ENCODE results near the gene LTA. TPM values are rescaled to one million over a fixed set of nuclear protein-coding genes. Genes with fewer than 3 reads are reported as not detected.

The LTA gene
- total RNA-seq, 4 donors from 2014 or later, result not detected

DNA sequence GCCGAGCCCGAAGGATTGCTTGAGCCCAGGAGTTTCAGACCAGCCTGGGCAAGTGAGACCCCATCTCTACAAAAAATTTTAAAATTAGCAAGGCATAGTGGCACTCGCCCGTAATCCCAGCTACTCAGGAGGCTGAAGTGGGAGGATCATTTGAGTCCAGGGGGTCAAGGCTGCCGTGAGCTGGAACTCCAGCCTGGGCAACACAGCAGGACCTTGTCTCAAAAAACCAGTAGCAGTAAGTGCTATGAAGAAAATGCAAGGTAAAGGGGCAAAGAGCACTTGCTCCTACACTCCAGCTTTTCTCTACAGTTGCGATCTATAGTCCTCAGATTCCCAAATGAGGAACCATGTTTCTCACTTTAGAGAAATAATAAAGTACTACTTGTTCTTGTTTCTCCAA lies 28.4 kb upstream of the LTA start:
- H3K27ac ChIP-seq, result peak overlapping the region in 1 of 4 donors; percentile 99
- DNase-seq (ENCODE audit: low spot score in 2 of 2), result no peak
- H3K36me3 ChIP-seq, result peaks cover 3 to 17% (median 4%) of the 10 kb centered on the region in 3 donors
- no peak for TF ChIP-seq EP300 (IDR thresholded peaks at IDR 0.05)
- no peak for TF ChIP-seq POLR2A (IDR thresholded peaks at IDR 0.05)
- TF ChIP-seq, protein P1, sequence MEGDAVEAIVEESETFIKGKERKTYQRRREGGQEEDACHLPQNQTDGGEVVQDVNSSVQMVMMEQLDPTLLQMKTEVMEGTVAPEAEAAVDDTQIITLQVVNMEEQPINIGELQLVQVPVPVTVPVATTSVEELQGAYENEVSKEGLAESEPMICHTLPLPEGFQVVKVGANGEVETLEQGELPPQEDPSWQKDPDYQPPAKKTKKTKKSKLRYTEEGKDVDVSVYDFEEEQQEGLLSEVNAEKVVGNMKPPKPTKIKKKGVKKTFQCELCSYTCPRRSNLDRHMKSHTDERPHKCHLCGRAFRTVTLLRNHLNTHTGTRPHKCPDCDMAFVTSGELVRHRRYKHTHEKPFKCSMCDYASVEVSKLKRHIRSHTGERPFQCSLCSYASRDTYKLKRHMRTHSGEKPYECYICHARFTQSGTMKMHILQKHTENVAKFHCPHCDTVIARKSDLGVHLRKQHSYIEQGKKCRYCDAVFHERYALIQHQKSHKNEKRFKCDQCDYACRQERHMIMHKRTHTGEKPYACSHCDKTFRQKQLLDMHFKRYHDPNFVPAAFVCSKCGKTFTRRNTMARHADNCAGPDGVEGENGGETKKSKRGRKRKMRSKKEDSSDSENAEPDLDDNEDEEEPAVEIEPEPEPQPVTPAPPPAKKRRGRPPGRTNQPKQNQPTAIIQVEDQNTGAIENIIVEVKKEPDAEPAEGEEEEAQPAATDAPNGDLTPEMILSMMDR (IDR thresholded peaks at IDR 0.05), result no peak
- H3K4me1 ChIP-seq, result peaks cover 4 to 58% (median 35%) of the 10 kb centered on the region in 4 donors
- H3K4me3 ChIP-seq, result no peak overlapping the region
- 91 to 93% methylated on average over 6 of the region's 6 CpGs for whole genome bisulfite sequencing, 2 donors
- no peaks in the 10 kb centered on the region for H3K27me3 ChIP-seq
- H3K9me3 ChIP-seq, result no peaks in the 10 kb centered on the region

DNA sequence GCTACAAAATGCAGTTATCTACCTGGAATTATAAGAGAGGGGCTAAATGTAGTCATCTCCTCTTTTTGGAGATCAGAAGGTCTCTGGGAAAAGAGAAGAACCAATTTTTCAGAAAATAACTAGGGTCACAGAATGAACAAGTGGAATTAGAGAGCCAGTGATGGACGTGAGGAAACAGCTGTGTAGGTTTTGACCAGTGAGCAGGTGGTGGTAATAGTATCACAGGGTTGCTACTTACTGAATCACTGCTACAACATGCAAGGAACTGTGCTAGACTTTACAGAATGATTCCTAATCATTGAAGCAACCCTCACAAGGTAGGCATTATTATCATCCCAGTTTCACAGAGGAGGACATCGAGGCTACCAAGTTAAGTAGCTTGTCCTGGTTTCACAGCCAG lies 27.4 kb upstream of the LTA start:
- H3K27me3 ChIP-seq, result no peaks in the 10 kb centered on the region
- DNase-seq (ENCODE audit: low spot score in 2 of 2), result no peak
- H3K36me3 ChIP-seq, result peaks cover 0 to 17% (median 3%) of the 10 kb centered on the region in 3 donors
- 65 to 77% methylated on average over 2 of the region's 2 CpGs for WGBS, 2 donors
- H3K9me3 ChIP-seq, result no peaks in the 10 kb centered on the region
- H3K27ac ChIP-seq, result no peak overlapping the region
- H3K4me3 ChIP-seq, result no peak overlapping the region
- peaks cover 4 to 52% (median 27%) of the 10 kb centered on the region in 4 donors for H3K4me1 ChIP-seq
- no peak for TF ChIP-seq POLR2A (IDR thresholded peaks at IDR 0.05)
- TF ChIP-seq, protein P1 (IDR thresholded peaks at IDR 0.05), result no peak

DNA sequence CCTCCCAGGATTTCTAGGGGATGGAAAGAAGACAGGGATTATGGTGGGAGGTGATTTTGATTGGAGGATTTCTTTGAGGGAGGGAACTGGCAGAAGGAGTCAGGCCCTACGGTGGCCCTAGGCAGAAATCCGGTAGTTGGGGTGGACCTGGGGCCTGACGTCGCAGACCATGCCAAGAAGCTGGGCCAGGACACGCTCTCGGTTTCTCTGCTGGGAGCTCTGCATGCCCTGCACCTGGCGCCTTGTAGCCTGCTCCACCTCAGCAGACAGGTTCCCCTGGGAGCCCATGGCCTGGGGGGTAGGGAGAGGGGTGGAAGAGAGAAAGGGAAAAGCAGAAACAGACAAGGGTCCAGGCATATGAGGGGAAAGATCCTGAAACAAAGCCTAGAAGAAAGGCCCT lies 26.8 kb upstream of the LTA start:
- H3K4me3 ChIP-seq, result no peak overlapping the region
- TF ChIP-seq POLR2A (IDR thresholded peaks at IDR 0.05) (no peak), EP300 (IDR thresholded peaks at IDR 0.05) (no peak)
- TF ChIP-seq, protein P1 (IDR thresholded peaks at IDR 0.05), result no peak
- no peak for DNase-seq (ENCODE audit: low spot score in 2 of 2)
- no peaks in the 10 kb centered on the region for H3K9me3 ChIP-seq
- H3K36me3 ChIP-seq, result peaks cover 0 to 17% (median 3%) of the 10 kb centered on the region in 3 donors
- no peak overlapping the region for H3K27ac ChIP-seq
- H3K4me1 ChIP-seq, result peaks cover 0 to 46% (median 20%) of the 10 kb centered on the region in 4 donors
- no peaks in the 10 kb centered on the region for H3K27me3 ChIP-seq
- 71 to 76% methylated on average over 7 of the region's 7 CpGs for WGBS, 2 donors

DNA sequence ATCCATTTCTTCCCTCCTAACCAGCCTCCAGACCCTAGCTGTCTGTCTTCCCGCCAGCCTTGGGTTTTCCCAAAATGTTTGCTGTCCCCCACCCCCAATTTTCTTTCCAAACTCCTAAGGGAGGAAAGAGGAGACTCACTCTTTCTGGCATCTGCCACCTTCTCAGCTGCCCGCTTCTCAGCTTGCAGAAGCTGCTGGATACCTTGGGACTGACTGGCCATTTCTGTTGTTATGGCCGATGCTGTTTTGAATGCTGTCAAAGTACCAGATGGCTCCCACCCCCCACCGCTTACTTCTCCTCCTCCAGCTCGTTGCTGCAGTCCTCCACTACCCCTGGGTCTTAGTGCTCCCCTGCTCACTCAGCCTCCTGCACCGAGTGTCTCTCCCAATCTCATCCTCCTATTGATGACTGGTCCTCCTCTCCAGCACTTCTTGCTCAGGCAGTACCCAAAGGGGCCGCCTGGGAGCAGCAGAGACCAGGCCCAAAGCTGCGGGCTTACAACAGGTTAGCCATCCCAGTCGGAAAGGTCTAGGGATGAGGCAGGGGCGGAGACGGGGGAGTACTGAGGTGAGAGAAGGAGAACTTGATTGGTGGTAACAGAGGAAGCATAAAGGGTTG lies 25.6 kb upstream of the LTA start, which contains the start of gene ATP6V1G2:
Gene ATP6V1G2 (minus strand): TSS at position 270 of the 619 bp plus-strand sequence. CDS start 49 bp downstream, at position 221.
- H3K4me1 ChIP-seq, result peaks cover 0 to 44% (median 19%) of the 10 kb centered on the region in 4 donors
- peak; percentile 82 to 94 for DNase-seq (ENCODE audit: low spot score in 2 of 2)
- WGBS, 2 donors, result 7 to 8% methylated on average over 11 of the region's 11 CpGs

More for the DNA sequence above, 25.6 kb upstream of the LTA start, which contains the start of gene ATP6V1G2:
- peak within 1 kb of the TSS; percentile 34 to 50 (median 34) for H3K4me3 ChIP-seq
- TF ChIP-seq POLR2A (IDR thresholded peaks at IDR 0.05) (no peak), EP300 (IDR thresholded peaks at IDR 0.05) (peak in 1 of 2 donors; percentile 38)
- TF ChIP-seq, protein P1 (IDR thresholded peaks at IDR 0.05), result peak; percentile 95 to 98 (median 96)
- H3K27me3 ChIP-seq, result no peaks in the 10 kb centered on the region
- no peaks in the 10 kb centered on the region for H3K9me3 ChIP-seq
- peak within 1 kb of the TSS; percentile 85 to 92 (median 88) for H3K27ac ChIP-seq
- peaks cover 0 to 28% (median 3%) of the 10 kb centered on the region in 3 donors for H3K36me3 ChIP-seq
